ENCODE measurements around the gene THOC5. TPM values are rescaled to one million over a fixed set of nuclear protein-coding genes. Genes with fewer than 3 reads are reported as not detected.

The THOC5 gene
- total RNA-seq, 1 donor from 2014 or later, result 46.5 TPM

- DNase-seq (ENCODE audit: missing footprints) (no peak), ATAC-seq (peak; percentile 40)
- intact Hi-C loops (cut with DNase I), result no loop called here
These were observed 72.9 kb downstream of the THOC5 start for GRCh38 chr22:29480512-29481264.

DNA sequence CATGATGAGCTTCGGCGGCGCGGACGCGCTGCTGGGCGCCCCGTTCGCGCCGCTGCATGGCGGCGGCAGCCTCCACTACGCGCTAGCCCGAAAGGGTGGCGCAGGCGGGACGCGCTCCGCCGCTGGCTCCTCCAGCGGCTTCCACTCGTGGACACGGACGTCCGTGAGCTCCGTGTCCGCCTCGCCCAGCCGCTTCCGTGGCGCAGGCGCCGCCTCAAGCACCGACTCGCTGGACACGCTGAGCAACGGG lies 73.4 kb downstream of the THOC5 start:
- ATAC-seq (no peak), DNase-seq (ENCODE audit: missing footprints) (no peak)
- intact Hi-C loops (cut with DNase I), result no loop called here

GRCh38 chr22:29479417-29480261 lies 73.9 kb downstream of the THOC5 start, which contains the start of gene NEFH:
Gene NEFH, plus strand, starts transcription at chr22:29480218. Its CDS starts 45 bp downstream, at chr22:29480263.
- DNase-seq (ENCODE audit: missing footprints), result no peak
- intact Hi-C loops (cut with DNase I), result no loop called here
- no peak for ATAC-seq

DNA sequence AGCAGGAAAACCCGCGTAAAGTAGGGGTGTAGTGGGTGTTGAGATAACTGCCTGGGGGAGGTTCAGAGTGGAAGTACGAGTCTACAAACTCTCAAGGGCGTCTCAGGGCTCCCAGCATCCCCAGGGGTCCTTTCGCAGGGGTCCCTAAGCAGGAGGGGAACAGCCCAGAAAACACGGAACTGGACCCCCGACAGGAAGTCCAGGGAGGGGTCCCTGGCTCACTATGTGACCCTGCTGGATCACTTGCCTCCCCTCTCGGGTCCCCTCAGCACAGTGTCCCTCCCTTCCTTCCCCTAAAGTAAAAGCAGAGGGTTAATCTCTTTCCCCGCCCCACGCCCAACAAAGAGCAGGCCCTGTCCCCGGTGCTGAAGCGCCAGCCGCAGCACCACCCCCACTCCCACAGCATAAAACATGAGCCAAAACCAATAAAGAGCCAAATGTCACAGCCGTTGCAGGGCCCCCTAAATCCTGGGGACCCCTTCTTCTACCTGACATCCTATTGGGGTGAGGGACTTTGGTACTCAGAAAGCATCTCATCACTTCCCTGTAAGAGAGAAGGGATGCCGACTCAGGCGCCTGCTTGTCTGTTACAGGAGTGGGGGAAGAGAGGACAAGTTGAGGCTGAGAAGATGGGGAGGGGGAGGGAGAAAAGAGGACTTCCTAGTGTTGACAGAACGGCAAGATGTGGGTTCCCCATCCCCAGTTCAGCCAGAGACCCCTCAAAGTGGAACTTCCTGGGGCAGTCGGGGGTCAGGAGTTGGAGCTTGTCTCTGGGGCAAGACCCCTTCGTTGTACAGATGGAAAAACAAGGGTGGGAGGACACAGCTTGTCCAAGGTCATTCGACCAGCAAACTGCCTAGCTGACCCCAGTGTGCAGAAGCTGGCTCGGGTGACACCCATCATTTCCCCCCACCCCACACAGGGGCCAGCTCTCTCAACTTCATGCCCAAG lies 75.0 kb downstream of the THOC5 start:
- DNase-seq (ENCODE audit: missing footprints) (no peak), ATAC-seq (no peak)
- intact Hi-C loops (cut with DNase I), result no loop called here

DNA sequence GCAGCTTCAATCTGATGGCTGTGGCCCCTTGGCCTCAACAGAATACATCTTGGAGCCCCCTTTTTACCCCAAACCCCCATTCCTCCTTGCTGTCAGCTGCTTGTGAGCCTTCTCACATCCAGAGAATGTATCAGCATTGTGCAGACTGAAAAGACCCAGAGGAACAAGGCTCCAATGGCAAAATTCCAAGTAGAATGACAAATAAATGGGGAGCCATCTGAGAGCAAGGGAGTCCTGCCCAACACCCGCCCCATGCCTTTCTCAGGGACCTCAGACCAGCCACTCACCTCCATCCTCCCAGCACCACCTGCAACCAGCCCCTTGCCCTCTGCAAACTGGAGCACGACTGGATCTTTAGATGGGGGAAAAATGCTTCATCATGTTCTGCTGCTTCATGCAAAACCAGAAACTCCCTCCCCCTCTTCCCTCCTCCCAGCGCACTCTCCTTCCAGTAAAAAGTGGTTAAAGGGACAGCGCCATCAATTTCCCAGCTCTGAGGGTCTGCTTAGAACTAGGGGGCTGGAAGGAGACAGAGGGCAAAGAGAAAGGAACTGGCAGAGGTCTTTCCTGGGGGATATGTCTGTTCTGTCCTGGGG lies 75.7 kb downstream of the THOC5 start:
- DNase-seq (ENCODE audit: missing footprints) (no peak), ATAC-seq (no peak)
- intact Hi-C loops (cut with DNase I), result no loop called here

GRCh38 chr22:29476116-29476515 lies 77.4 kb downstream of the THOC5 start:
- intact Hi-C loops (cut with DNase I), result no loop called here
- ATAC-seq (no peak), DNase-seq (ENCODE audit: missing footprints) (no peak)

DNA sequence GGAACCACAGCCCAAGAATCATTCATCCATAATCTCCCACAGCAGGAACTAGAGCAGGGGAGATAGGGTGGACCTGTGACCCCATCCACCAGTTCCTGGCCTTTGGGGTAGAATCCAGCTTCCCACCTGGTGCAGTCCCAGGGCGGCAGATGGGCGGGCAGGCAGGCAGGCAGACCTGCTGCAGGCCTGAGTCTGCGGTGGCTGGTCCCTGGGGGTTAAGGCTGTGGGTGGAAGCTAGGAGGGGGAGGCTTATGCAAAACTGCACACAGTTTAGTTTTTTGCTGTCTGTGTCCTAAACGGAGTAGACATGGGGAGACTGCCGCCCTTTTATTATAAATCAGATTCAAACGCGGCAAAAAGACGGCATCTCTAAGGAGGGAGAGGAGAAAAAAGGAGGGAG lies 78.0 kb downstream of the THOC5 start:
- intact Hi-C loops (cut with DNase I), result no loop called here
- ATAC-seq (no peak), DNase-seq (ENCODE audit: missing footprints) (no peak)

GRCh38 chr22:29473001-29473400 lies 80.6 kb downstream of the THOC5 start:
- ATAC-seq (no peak), DNase-seq (ENCODE audit: missing footprints) (no peak)
- intact Hi-C loops (cut with DNase I), result no loop called here

DNA sequence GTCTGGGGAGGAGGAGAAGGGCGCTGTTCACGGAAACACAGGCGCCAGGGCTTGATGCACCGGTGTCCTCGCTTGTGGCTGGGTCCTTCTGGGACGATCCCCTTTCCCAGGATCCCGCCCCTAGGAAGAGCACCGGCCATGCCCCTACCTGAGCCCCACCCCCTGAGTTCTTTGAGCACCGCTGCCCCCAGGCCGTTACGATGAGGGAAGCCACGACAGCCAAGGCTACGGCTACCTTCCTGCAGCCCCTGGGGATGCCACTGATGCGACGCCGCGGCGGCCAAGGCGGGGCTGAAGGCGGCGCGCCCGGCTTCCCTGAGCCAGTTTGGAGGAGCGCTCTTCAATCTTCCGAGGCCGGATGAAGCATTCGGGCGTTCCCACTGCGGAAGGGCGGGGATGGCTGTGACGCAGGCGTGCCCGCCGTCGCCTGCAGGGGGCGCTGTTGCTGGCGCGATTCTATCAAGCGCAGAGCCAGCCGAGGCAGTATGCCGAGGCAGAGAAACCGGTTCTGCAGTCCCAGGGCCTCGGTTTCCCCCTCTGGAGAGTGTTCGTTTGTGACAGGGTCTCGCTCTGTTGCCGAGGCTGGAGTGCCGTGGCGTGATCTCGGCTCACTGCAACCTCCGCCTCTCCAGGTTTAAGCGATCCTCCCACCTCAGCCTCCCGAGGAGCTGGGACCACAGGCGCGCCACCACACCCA lies 83.2 kb downstream of the THOC5 start:
- ATAC-seq (peak; percentile 63), DNase-seq (ENCODE audit: missing footprints) (peak; percentile 78)

GRCh38 chr22:29469755-29470154 lies 83.8 kb downstream of the THOC5 start:
- intact Hi-C loops (cut with DNase I), result no loop called here
- DNase-seq (ENCODE audit: missing footprints), result no peak
- ATAC-seq, result no peak

More for the DNA sequence above, 83.2 kb downstream of the THOC5 start:
- intact Hi-C loops (cut with DNase I), result no loop called here

- DNase-seq (ENCODE audit: missing footprints) (no peak), ATAC-seq (no peak)
- intact Hi-C loops (cut with DNase I), result no loop called here
These were observed 89.0 kb downstream of the THOC5 start for GRCh38 chr22:29464581-29464980.

DNA sequence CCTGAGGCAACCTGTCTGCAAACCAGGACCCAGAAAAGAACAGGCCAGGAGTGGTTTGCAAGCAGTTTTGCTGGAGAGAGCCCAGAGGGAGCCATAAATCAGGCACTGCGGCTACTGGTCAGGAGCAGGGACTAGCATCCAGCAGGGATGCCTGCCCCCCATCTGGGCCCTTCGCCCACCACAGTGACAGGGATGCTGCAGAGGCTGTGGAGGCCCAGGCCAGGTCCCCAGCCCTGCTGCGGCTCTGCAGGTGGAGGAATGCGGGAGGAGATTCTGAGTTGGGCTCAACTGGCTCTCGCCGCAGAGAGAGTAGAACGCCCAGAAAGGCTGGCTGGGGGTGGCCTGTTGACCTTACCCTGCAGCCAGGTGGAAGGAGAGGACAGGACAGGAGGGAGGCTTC lies 89.9 kb downstream of the THOC5 start:
- ATAC-seq, result no peak
- intact Hi-C loops (cut with DNase I), result no loop called here
- DNase-seq (ENCODE audit: missing footprints), result no peak

DNA sequence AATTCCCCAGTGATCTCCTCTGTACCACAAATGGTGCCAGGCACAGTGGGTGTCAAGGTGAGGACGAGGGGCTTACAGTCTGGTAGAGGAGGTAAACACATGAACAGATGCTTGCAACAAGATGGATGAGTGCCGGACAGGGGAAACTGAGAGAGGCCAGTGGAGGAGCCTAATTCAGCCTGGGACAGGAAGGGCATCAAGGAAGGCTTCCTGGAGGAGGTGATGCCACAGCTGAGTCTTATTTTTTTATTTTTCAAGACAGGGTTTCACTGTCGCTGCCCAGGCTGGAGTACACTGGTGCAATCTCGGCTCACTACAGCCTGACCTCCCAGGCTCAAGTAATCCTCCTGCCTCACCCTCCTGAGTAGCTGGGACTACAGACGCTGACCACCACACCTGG lies 92.3 kb downstream of the THOC5 start:
- ATAC-seq (no peak), DNase-seq (ENCODE audit: missing footprints) (no peak)
- intact Hi-C loops (cut with DNase I), result no loop called here

DNA sequence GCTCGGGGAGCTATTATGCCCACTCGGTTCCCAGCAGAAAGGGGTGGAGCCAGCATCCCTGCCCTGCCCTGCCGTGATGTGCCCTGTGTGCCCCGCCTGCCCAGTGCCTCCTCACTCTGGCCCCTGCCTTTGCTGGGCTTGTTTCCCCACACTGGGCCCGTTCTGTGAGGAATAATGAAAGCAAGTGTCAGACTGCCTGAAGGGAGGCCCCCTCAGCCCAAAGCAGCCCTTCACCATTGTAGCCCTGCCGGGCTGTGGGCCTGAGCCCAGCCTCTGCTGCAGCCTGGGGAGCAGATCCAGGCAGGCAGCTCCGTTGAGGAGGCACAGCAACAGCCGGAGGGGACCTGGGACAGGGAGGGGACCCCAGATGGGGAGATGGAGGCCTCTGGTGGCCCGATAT lies 93.8 kb downstream of the THOC5 start:
- intact Hi-C loops (cut with DNase I), result no loop called here
- ATAC-seq, result no peak

DNA sequence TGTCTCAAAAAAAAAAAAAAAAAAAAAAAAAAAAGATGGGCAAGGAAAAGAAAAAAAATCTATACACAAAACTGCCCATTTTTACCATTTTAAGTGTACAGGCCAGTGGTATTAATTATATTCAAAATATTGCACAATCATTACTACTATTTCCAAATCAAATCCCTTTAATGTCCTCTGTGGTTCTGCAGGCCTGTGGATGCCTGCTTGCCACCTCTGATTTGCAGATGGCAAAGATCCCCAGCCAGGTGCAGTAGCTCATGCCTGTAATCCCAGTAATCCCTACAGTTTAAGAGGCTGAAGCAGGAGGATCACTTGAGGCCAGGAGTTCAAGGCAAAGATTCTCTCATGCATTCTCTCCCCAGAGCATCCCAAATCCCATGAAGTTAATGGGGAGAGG lies 95.0 kb downstream of the THOC5 start:
- no peak for DNase-seq (ENCODE audit: missing footprints)
- intact Hi-C loops (cut with DNase I), result no loop called here
- ATAC-seq, result no peak

More for the DNA sequence above, 93.8 kb downstream of the THOC5 start:
- DNase-seq (ENCODE audit: missing footprints), result no peak

- DNase-seq (ENCODE audit: missing footprints) (no peak), ATAC-seq (peak; percentile 32)
- intact Hi-C loops (cut with DNase I), result no loop called here
These were observed 95.8 kb downstream of the THOC5 start for GRCh38 chr22:29457730-29458129.

DNA sequence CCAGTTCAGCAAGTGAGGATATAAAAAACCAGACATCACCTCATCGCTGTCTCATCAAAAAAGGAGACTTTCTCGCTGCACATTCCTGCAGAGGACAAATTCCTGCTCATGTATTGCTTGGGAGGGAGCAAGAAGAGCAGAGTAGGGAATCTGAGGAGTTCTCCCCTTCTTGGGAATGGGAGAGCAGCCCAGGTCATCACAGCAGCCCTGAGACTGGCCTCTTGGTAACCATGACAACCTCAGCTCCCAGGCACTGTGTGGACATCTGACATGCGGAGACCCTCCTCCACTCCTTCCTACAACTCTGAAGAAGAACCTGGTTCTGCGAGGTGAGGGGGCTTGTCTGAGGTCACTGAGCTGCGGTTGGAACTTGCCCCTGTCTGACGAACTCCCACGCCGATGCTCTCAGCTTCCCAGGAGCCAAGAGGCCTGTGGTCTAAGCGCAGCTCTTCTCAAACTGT lies 97.3 kb downstream of the THOC5 start:
- intact Hi-C loops (cut with DNase I), result no loop called here
- DNase-seq (ENCODE audit: missing footprints), result no peak
- ATAC-seq, result no peak
